Osteoblast (primary cell): Measurements from ENCODE around the gene ZSCAN30. TPM values are rescaled to one million over a fixed set of nuclear protein-coding genes. Genes with fewer than 3 reads are reported as not detected.
"Not testable (repeated sequence)": the region's sequence is repeated elsewhere in the genome, so short reads cannot be mapped to it uniquely, and the experiment has no call there.

Experiments used
- DNase-seq: peaks from one replicate; pipeline ENCODE4 v3.0.0; 2011; ENCODE audit warnings: low spot score, mixed read lengths; ENCODE audit not compliant: insufficient read length; ENCODE audit errors: missing footprints
- H2AFZ ChIP-seq: 2 replicates; pipeline ENCODE4 v1.6.0; 2011; ENCODE audit warnings: mild to moderate bottlenecking, low read length
- H3K27ac ChIP-seq: 2 replicates; pipeline ENCODE4 v1.5.1; 2011; ENCODE audit warnings: mild to moderate bottlenecking, low read depth, low read length, moderate library complexity
- H3K27me3 ChIP-seq: 2 replicates; pipeline ENCODE4 v1.6.0; 2012; ENCODE audit warnings: mild to moderate bottlenecking, control low read depth, inconsistent platforms, low read length, moderate library complexity; ENCODE audit not compliant: insufficient read depth
- H3K36me3 ChIP-seq: 2 replicates; pipeline ENCODE4 v1.5.1; 2011; ENCODE audit warnings: mild to moderate bottlenecking, low read length, control low read depth, moderate library complexity; ENCODE audit not compliant: insufficient read depth
- H3K4me1 ChIP-seq: 2 replicates; pipeline ENCODE4 v1.5.1; 2011; ENCODE audit warnings: mild to moderate bottlenecking, low read length, control low read depth, moderate library complexity; ENCODE audit not compliant: insufficient read depth
- H3K4me2 ChIP-seq: 2 replicates; pipeline ENCODE4 v1.6.0; 2011; ENCODE audit warnings: mild to moderate bottlenecking, low read length; ENCODE audit not compliant: insufficient read depth
- H3K4me3 ChIP-seq: fragments of 200-600 bp; sonication (generic); 3 replicates; pipeline ENCODE4 v1.5.1; 2012; ENCODE audit warnings: mild to moderate bottlenecking, low read length, inconsistent platforms; ENCODE audit not compliant: insufficient read depth
- H3K79me2 ChIP-seq: 2 replicates; pipeline ENCODE4 v1.6.0; 2012; ENCODE audit warnings: mild to moderate bottlenecking, low read length, control low read depth, inconsistent platforms; ENCODE audit not compliant: insufficient read depth
- H3K9me3 ChIP-seq: 2 replicates; pipeline ENCODE4 v1.5.1; 2011; ENCODE audit warnings: low read depth, low read length, control low read depth
- H4K20me1 ChIP-seq: 2 replicates; pipeline ENCODE4 v1.6.0; 2012; ENCODE audit warnings: mild to moderate bottlenecking, low read length, control low read depth; ENCODE audit not compliant: insufficient read depth
- CTCF ChIP-seq: IDR thresholded peaks from 2 replicates; pipeline ENCODE4 v1.5.1; 2011; ENCODE audit warnings: mild to moderate bottlenecking, low read depth, low read length, moderate library complexity; ENCODE audit errors: extremely low read depth
- total RNA-seq: library from RNA; depleted of rRNA; stranded (reverse); fragments of >200 nt; gene quantifications from 2 replicates; pipeline ENCODE4 v1.2.3, GENCODE V29; 2012

Gene ZSCAN30
- total RNA-seq, 1 donor: 16.6 TPM

DNA sequence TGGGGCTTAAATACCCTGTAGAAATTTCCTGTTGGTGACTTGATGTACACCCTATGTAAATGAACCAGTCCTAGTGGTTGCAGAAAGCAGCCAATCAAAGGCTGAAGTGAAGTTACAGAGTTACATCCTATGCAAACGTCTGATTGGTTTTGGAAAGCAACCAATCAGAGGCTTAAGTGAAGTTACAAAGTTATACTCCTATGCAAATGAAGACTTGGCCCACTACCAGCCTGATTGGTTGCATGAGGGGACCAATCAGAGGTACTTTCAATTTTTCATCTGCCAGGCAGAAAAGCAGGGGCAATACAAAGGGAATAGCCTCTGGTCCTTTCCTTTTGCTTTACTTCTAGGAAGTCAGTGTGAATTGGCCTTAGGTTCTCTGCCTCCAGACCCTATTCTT lies 62.8 kb downstream of the ZSCAN30 start:
- no peak overlapping the region for H2AFZ ChIP-seq
- no peaks in the 10 kb centered on the region for H3K36me3 ChIP-seq
- H3K4me3 ChIP-seq: no peak overlapping the region
- no peak overlapping the region for H3K27ac ChIP-seq
- no peak overlapping the region for H3K4me2 ChIP-seq
- H3K9me3 ChIP-seq: no peaks in the 10 kb centered on the region
- no peaks in the 10 kb centered on the region for H3K79me2 ChIP-seq
- DNase-seq: no peak
- H3K27me3 ChIP-seq: no peaks in the 10 kb centered on the region
- no peak for TF ChIP-seq CTCF
- H4K20me1 ChIP-seq: no peaks in the 10 kb centered on the region
- H3K4me1 ChIP-seq: no peaks in the 10 kb centered on the region

DNA sequence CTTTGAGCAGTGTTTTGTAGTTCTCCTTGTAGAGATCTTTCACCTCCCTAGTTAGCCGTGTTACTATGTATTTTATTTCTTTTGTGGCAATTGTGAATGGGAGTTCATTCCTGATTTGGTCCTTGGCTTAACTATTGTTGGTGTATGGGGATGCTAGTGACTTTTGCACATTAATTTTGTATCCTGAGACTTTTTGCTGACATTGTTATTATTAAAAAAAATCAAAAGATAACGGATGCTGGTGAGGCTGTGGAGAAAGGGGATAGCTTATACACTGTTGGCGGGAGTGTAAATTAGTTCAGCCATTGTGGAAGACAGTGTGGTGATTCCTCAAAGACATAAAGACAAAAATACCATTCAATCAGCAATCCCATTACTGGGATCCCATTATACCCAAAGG lies 66.2 kb downstream of the ZSCAN30 start:
- no peak for DNase-seq
- Histone ChIP-seq H3K27me3 (no peaks in the 10 kb centered on the region), H3K27ac (no peak overlapping the region), H4K20me1 (no peaks in the 10 kb centered on the region), H3K4me2 (no peak overlapping the region), H3K4me3 (no peak overlapping the region), H3K4me1 (no peaks in the 10 kb centered on the region), H3K36me3 (no peaks in the 10 kb centered on the region), H3K79me2 (no peaks in the 10 kb centered on the region), H3K9me3 (no peaks in the 10 kb centered on the region), H2AFZ (no peak overlapping the region)
- TF ChIP-seq CTCF: no peak

GRCh38 chr18:35220424-35220823 lies 69.6 kb downstream of the ZSCAN30 start:
- TF ChIP-seq CTCF: no peak
- DNase-seq: no peak
- H3K4me3 ChIP-seq: no peak overlapping the region
- no peaks in the 10 kb centered on the region for H3K36me3 ChIP-seq
- H3K27me3 ChIP-seq: no peaks in the 10 kb centered on the region
- H3K27ac ChIP-seq: no peak overlapping the region
- H3K79me2 ChIP-seq: no peaks in the 10 kb centered on the region
- H3K4me1 ChIP-seq: no peaks in the 10 kb centered on the region
- no peak overlapping the region for H3K4me2 ChIP-seq
- H3K9me3 ChIP-seq: no peaks in the 10 kb centered on the region
- no peak overlapping the region for H2AFZ ChIP-seq
- no peaks in the 10 kb centered on the region for H4K20me1 ChIP-seq

DNA sequence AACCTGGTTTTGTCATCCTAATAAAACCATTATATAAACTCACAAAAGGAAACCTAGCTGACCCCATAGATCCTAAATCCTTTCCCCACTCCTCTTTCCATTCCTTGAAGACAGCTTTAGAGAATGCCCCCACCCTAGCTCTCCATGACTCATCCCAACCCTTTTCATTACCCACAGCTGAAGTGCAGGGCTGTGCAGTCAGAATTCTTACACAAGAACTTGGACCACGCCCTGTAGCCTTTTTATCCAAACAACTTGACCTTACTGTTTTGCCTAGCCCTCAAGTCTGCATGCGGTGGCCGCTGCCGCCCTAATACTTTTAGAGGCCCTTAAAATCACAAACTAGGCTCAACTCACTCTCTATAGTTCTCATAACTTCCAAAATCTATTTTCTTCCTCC lies 70.7 kb downstream of the ZSCAN30 start:
- H3K27me3 ChIP-seq, H3K36me3 ChIP-seq, H3K9me3 ChIP-seq, DNase-seq, H3K4me1 ChIP-seq, H2AFZ ChIP-seq, H4K20me1 ChIP-seq, H3K79me2 ChIP-seq, H3K4me2 ChIP-seq, H3K27ac ChIP-seq, H3K4me3 ChIP-seq: not testable (repeated sequence)

DNA sequence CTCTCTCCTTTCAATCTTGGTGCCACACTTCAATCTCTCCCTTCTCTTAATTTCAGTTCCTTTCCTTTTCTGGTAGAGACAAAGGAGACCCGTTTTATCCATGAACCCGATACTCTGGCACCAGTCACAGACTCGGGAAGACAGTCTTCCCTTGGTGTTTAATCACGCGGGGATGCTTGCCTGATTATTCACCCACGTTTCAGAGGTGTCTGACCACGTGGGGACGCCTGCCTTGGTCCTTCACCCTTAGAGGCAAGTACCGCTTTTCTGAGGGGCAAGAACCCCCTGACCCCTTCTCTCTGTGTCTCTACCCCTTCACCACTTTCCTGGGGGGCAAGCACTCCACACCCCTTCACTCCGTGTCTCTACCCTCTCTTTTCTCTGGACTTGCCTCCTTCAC lies 73.4 kb downstream of the ZSCAN30 start:
- not testable (repeated sequence) for H3K79me2 ChIP-seq, H3K36me3 ChIP-seq, H3K4me3 ChIP-seq, DNase-seq, H3K4me2 ChIP-seq, H3K4me1 ChIP-seq, H3K27me3 ChIP-seq, H4K20me1 ChIP-seq, H3K27ac ChIP-seq, H2AFZ ChIP-seq, H3K9me3 ChIP-seq
